ENCODE data around the gene MAP4K4.

DNA sequence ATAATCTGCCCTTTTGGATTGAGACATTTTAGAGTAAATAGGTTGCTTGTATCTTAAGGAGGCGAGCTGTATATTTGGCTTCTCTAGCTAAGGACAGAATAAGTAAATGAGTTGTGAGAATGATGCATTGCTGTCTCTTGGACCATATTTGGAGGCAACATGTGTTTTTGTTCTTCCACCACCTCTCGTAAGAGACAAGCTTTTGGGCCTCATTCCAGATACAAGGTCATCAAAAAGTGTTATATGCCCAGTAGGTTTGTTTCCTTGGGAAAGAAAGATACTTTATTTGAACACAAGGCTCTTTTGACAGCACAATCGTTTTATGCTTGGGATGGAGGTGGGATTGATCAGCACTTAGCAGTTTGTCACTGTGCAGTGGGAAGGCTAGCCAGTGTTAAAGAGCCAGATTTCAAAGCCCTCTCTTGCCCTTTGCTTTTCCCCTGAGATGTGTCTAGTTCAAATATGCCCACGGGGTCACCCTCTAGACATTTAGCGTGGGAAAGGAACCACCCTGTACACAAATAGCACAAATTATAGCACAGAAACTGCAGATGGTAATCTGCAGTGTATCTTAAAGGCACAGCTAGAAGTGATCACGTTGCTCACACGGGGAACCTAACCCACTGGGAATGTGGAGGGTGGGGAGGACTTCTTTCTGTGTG, 131.3 kb downstream of the MAP4K4 start:
- TF ChIP-seq, protein P1, sequence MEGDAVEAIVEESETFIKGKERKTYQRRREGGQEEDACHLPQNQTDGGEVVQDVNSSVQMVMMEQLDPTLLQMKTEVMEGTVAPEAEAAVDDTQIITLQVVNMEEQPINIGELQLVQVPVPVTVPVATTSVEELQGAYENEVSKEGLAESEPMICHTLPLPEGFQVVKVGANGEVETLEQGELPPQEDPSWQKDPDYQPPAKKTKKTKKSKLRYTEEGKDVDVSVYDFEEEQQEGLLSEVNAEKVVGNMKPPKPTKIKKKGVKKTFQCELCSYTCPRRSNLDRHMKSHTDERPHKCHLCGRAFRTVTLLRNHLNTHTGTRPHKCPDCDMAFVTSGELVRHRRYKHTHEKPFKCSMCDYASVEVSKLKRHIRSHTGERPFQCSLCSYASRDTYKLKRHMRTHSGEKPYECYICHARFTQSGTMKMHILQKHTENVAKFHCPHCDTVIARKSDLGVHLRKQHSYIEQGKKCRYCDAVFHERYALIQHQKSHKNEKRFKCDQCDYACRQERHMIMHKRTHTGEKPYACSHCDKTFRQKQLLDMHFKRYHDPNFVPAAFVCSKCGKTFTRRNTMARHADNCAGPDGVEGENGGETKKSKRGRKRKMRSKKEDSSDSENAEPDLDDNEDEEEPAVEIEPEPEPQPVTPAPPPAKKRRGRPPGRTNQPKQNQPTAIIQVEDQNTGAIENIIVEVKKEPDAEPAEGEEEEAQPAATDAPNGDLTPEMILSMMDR (conservative IDR thresholded peaks at IDR 0.05; ENCODE audit: low read depth, low read length) = no peak
- TF ChIP-seq EZH2 (IDR thresholded peaks at IDR 0.05; ENCODE audit: low read length, unreplicated experiment) = no peak

All from PC-3 (cell line).